Measurements from ENCODE around the gene NAT8L.
"Not testable (repeated sequence)": the region's sequence is repeated elsewhere in the genome, so short reads cannot be mapped to it uniquely, and the experiment has no call there.

The NAT8L gene, protein sequence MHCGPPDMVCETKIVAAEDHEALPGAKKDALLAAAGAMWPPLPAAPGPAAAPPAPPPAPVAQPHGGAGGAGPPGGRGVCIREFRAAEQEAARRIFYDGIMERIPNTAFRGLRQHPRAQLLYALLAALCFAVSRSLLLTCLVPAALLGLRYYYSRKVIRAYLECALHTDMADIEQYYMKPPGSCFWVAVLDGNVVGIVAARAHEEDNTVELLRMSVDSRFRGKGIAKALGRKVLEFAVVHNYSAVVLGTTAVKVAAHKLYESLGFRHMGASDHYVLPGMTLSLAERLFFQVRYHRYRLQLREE

DNA sequence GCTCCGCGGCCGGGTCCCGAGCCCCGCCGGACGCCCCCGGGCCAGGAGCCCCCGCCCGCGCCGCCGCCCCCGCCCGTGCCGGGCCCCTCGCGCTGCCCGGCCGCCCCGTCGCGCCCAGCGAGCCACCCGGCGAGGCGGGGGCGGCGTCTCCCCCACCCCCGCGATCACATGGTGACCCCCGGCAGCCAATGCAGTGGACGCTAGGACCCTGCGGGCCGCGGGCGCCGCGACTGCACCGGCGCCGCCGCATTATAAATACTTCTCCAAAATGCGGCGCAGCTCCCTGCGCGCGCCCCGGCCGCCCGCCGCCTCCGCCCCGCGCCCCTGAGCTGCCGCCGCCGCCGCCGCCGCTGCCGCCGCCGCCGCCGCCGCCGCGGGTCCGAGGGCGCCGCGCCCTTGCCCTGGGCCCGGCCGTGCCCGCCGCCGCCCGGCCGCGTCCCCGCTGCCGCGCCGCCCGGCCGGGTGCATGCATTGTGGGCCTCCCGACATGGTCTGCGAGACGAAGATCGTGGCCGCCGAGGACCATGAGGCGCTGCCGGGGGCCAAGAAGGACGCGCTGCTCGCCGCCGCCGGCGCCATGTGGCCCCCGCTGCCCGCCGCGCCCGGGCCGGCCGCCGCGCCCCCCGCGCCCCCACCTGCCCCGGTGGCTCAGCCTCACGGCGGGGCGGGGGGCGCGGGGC lies at the start of gene NAT8L:
Gene NAT8L (plus strand): TSS at position 282 of the 680 bp plus-strand sequence. CDS start 185 bp downstream, at position 467.
- no peak for DNase-seq (ENCODE audit: low read depth)
- TF ChIP-seq, protein P1, sequence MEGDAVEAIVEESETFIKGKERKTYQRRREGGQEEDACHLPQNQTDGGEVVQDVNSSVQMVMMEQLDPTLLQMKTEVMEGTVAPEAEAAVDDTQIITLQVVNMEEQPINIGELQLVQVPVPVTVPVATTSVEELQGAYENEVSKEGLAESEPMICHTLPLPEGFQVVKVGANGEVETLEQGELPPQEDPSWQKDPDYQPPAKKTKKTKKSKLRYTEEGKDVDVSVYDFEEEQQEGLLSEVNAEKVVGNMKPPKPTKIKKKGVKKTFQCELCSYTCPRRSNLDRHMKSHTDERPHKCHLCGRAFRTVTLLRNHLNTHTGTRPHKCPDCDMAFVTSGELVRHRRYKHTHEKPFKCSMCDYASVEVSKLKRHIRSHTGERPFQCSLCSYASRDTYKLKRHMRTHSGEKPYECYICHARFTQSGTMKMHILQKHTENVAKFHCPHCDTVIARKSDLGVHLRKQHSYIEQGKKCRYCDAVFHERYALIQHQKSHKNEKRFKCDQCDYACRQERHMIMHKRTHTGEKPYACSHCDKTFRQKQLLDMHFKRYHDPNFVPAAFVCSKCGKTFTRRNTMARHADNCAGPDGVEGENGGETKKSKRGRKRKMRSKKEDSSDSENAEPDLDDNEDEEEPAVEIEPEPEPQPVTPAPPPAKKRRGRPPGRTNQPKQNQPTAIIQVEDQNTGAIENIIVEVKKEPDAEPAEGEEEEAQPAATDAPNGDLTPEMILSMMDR (conservative IDR thresholded peaks at IDR 0.05; ENCODE audit: low read length), result no peak
- no peak within 1 kb of the TSS for H3K4me3 ChIP-seq (ENCODE audit: low read length)

DNA sequence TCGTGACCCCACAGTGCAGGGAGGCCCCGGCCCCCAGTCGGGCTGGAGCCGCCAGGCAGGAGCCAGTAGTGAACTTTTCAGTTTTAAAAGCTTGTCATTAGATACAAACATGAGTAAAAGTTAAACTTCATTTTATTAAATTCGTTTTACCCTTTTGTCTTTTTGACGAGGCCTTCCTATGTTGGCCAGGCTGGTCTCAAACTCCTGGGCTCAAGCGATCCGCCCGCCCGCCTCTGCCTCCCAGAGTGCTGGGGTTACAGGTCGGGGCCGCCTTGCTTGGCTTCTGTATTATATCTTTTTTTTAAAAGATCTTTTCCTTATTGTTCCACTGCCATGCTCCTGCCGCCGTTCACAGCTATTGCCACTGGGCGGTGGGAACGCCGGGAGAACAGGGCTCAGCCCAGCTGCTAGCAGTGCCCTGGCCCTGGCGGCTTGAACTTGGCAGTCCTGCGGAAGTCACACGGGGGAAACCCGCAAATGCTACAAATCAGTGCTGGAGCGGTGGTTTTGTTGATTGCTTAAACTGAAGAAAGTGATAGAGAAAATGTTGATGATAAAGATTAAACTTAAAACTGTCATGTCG lies 49.4 kb upstream of the NAT8L start:
- peak overlapping the region; percentile 99 for H3K4me3 ChIP-seq (ENCODE audit: low read length)
- TF ChIP-seq, protein P1 (conservative IDR thresholded peaks at IDR 0.05; ENCODE audit: low read length), result peak; percentile 34
- peak; percentile 58 for DNase-seq (ENCODE audit: low read depth)

DNA sequence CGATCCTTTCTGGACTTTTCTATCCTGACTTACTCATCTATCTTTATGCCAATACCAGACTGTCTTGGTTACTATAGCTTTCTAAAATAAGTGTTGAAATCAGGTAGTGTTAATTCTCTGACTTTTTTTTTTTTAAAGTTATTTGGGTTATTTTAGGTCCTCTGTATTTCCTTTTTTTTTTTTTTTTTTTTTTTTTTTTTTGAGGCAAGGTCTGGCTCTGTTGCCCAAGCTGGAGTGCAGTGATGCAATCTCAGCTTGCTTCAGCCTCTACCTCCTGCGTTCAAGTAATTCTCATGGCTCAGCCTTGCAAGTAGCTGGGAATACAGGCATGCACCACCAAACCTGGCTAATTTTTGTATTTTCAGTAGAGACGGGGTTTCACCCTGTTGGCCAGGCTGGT lies 47.5 kb upstream of the NAT8L start:
- TF ChIP-seq, protein P1 (conservative IDR thresholded peaks at IDR 0.05; ENCODE audit: low read length), result no peak

DNA sequence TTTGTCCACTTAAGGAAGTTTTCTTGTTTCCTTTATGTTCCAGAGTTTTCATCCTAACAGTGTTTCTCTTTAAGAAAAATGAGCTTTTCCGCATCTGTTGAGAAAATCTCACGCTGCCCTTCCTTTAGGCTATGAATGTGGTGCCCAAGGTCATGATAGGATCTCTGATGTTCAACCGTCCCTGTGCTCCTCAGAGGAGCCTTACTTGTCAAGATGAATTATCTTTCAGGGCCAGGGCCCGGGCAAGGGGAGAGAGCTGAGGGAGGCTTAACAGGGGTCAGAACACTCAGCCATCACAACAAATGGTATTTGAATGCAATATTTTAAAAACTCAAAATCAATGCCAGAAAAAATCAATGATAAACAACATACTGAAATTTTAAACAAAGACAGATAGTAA lies 44.1 kb upstream of the NAT8L start:
- DNase-seq (ENCODE audit: low read depth), result no peak
- TF ChIP-seq, protein P1 (conservative IDR thresholded peaks at IDR 0.05; ENCODE audit: low read length), result no peak
- no peak overlapping the region for H3K4me3 ChIP-seq (ENCODE audit: low read length)

More for the DNA sequence above, 47.5 kb upstream of the NAT8L start:
- no peak overlapping the region for H3K4me3 ChIP-seq (ENCODE audit: low read length)
- DNase-seq (ENCODE audit: low read depth), result peak; percentile 19

DNA sequence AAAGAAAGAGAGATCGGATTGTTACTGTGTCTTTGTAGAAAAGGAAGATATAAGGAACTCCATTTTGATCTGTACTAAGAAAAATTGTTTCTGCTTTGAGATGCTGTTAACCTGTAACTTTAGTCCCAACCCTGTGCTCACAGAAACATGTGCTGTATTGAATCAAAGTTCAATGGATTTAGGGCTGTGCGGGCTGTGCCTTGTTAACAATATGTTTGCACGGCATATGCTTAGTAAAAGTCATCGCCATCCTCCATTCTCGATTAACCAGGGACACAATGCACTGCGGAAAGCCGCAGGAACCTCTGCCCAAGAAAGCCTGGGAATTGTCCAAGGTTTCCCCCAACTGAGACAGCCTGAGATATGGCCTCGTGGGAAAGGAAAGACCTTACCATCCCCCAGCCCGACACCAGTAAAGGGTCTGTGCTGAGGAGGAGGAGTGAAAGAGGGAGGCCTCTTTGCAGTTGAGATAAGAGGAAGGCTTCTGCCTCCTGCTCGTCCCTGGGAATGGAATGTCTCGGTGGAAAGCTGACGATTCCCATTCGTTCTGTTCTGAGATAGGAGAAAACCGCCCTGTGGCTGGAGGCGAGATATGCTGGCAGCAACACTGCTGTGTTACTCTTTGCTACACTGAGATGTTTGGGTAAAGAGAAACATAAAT lies 37.6 kb upstream of the NAT8L start:
- not testable (repeated sequence) for H3K4me3 ChIP-seq (ENCODE audit: low read length); DNase-seq (ENCODE audit: low read depth)

DNA sequence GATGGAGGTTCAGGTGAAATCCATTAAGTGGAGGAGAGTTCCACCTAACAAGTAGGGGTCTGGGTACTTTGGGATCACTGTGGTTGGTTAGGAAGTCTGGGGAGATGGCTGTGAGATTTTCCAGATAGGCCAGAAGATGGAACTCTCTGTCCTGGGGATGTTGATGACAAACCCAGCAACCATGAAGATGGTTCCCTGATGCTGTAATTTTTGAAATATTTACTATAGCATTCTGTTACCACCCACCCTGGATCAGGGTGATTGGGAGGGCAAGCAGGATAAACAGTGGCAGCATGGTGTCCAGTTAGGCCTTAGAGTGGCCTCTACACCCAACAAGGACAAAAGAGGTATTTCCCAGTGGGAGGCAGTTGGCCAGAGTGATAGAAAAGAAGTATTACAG lies 34.4 kb upstream of the NAT8L start:
- no peak for DNase-seq (ENCODE audit: low read depth)
- no peak overlapping the region for H3K4me3 ChIP-seq (ENCODE audit: low read length)
- TF ChIP-seq, protein P1 (conservative IDR thresholded peaks at IDR 0.05; ENCODE audit: low read length), result no peak

DNA sequence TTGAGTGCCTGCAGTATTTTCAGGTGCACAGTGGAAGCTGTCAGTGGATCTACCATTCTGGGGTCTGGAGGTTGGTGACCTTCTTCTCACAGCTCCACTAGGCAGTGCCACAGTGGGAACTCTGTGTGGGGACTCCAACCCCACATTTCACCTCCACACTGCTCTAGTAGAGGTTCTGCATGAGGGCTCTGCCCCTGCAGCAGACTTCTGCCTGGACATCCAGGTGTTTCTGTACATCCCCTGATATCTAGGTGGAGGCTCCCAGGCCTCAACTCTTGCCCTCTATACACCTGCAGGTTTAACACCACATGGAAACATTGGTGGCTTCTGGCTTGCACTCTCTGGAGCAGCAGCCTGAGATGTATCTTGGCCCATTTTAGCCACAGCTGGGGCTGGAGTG lies 33.3 kb upstream of the NAT8L start:
- TF ChIP-seq, protein P1 (conservative IDR thresholded peaks at IDR 0.05; ENCODE audit: low read length), result no peak
- no peak for DNase-seq (ENCODE audit: low read depth)
- no peak overlapping the region for H3K4me3 ChIP-seq (ENCODE audit: low read length)

DNA sequence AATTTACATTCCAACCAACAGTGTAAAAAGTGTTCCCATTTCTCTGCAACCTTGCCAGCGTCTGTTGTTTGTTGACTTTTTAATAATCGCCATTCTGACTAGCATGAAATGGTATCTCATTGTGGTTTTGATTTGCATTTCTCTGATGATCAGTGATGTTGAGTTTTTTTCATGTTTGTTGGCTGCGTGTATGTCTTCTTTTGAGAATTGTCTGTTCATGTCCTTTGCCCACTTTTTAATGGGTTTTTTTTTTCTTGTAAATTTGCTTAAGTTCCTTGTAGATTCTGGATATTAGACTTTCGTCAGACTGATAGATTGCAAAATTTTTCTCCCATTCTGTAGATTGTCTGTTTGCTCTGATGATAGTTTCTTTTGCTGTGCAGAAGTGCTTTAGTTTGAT lies 32.0 kb upstream of the NAT8L start:
- H3K4me3 ChIP-seq (ENCODE audit: low read length); DNase-seq (ENCODE audit: low read depth): not testable (repeated sequence)

DNA sequence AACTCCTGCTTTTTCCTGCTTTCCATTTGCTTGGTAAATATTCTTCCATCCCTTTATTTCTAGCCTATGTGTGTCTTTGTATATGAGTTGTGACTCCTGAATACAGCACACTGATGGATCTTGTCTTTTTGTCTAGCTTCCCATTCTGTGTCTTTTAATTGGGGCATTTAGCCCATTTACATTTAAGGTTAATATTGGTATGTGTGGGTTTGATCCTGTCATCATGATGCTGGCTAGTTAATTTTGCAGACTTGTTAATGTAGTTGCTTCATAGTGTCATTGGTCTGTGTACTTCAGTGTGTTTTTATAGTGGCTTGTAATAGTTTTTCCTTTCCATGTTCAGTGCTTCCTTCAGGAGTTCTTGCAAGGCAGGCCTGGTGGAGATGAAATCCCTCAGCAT lies 28.0 kb upstream of the NAT8L start:
- DNase-seq (ENCODE audit: low read depth); H3K4me3 ChIP-seq (ENCODE audit: low read length): not testable (repeated sequence)
